ENCODE data around the gene CCDC171.

DNA sequence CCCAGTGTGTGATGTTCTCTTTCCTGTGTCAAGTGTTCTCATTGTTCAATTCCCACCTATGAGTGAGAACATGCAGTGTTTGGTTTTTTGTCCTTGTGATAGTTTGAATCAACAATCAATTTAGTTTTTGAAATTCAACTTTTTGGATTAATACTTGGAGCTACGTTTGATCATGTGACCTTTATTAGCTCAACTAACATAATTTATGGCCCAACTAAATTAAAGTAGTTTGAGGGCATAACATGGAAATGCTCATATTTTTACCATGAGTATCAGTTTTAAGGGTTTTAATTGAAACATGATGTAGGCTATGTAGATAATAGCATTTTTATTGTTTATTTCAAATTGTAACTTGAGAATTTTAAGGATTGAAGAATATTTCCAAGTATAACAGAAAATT lies 168.0 kb downstream of the CCDC171 start:
- TF ChIP-seq, protein P1, sequence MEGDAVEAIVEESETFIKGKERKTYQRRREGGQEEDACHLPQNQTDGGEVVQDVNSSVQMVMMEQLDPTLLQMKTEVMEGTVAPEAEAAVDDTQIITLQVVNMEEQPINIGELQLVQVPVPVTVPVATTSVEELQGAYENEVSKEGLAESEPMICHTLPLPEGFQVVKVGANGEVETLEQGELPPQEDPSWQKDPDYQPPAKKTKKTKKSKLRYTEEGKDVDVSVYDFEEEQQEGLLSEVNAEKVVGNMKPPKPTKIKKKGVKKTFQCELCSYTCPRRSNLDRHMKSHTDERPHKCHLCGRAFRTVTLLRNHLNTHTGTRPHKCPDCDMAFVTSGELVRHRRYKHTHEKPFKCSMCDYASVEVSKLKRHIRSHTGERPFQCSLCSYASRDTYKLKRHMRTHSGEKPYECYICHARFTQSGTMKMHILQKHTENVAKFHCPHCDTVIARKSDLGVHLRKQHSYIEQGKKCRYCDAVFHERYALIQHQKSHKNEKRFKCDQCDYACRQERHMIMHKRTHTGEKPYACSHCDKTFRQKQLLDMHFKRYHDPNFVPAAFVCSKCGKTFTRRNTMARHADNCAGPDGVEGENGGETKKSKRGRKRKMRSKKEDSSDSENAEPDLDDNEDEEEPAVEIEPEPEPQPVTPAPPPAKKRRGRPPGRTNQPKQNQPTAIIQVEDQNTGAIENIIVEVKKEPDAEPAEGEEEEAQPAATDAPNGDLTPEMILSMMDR (IDR thresholded peaks at IDR 0.05; ENCODE audit: low read depth, low read length, missing input control): no peak
- TF ChIP-seq, protein P2, sequence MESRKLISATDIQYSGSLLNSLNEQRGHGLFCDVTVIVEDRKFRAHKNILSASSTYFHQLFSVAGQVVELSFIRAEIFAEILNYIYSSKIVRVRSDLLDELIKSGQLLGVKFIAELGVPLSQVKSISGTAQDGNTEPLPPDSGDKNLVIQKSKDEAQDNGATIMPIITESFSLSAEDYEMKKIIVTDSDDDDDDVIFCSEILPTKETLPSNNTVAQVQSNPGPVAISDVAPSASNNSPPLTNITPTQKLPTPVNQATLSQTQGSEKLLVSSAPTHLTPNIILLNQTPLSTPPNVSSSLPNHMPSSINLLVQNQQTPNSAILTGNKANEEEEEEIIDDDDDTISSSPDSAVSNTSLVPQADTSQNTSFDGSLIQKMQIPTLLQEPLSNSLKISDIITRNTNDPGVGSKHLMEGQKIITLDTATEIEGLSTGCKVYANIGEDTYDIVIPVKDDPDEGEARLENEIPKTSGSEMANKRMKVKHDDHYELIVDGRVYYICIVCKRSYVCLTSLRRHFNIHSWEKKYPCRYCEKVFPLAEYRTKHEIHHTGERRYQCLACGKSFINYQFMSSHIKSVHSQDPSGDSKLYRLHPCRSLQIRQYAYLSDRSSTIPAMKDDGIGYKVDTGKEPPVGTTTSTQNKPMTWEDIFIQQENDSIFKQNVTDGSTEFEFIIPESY (IDR thresholded peaks at IDR 0.05): no peak
- TF ChIP-seq, protein P3, sequence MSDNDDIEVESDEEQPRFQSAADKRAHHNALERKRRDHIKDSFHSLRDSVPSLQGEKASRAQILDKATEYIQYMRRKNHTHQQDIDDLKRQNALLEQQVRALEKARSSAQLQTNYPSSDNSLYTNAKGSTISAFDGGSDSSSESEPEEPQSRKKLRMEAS (IDR thresholded peaks at IDR 0.05): no peak
- TF ChIP-seq RAD21 (IDR thresholded peaks at IDR 0.05): no peak
- no peak for TF ChIP-seq YY1 (IDR thresholded peaks at IDR 0.05)
- TF ChIP-seq TAF1 (conservative IDR thresholded peaks at IDR 0.05): no peak
- no peak for TF ChIP-seq RXRA (IDR thresholded peaks at IDR 0.05)
- TF ChIP-seq HNF4G (IDR thresholded peaks at IDR 0.05): no peak

Measured in liver (tissue), 3 donors.